ENCODE data around the gene FLT1.

FLT1 gene

GRCh38 chr13:28337166-28338005 lies 157.5 kb downstream of the FLT1 start:
- Histone ChIP-seq H3K27ac (no peak overlapping the region), H3K4me2 (no peak overlapping the region), H3K27me3 (ENCODE audit: insufficient read depth, low read depth) (no peaks in the 10 kb centered on the region), H4K20me1 (ENCODE audit: insufficient read depth) (no peaks in the 10 kb centered on the region), H3K36me3 (ENCODE audit: insufficient read depth) (no peaks in the 10 kb centered on the region), H3K4me3 (IDR thresholded peaks at IDR 0.05; ENCODE audit: insufficient read depth, low read depth, low read length) (no peak overlapping the region), H3K79me2 (ENCODE audit: insufficient read depth, low read depth) (no peaks in the 10 kb centered on the region), H3K9ac (no peak overlapping the region), H2AFZ (ENCODE audit: low read depth) (no peak overlapping the region), H3K4me1 (ENCODE audit: low read depth, poor library complexity, severe bottlenecking) (no peaks in the 10 kb centered on the region)
- TF ChIP-seq CTCF (conservative IDR thresholded peaks at IDR 0.05; ENCODE audit: low read depth, low read length) = no peak

- Histone ChIP-seq H3K36me3 (ENCODE audit: insufficient read depth) (no peaks in the 10 kb centered on the region), H3K27me3 (ENCODE audit: insufficient read depth, low read depth) (no peaks in the 10 kb centered on the region), H3K79me2 (ENCODE audit: insufficient read depth, low read depth) (no peaks in the 10 kb centered on the region), H3K4me3 (IDR thresholded peaks at IDR 0.05; ENCODE audit: insufficient read depth, low read depth, low read length) (no peak overlapping the region), H3K27ac (no peak overlapping the region), H3K4me1 (ENCODE audit: low read depth, poor library complexity, severe bottlenecking) (no peaks in the 10 kb centered on the region), H4K20me1 (ENCODE audit: insufficient read depth) (no peaks in the 10 kb centered on the region), H3K4me2 (no peak overlapping the region), H3K9ac (no peak overlapping the region), H2AFZ (ENCODE audit: low read depth) (no peak overlapping the region)
- TF ChIP-seq CTCF (conservative IDR thresholded peaks at IDR 0.05; ENCODE audit: low read depth, low read length) = no peak
Observed at GRCh38 chr13:28336193-28336657, 158.7 kb downstream of the FLT1 start.

- no peak overlapping the region for H3K9ac ChIP-seq
- H3K36me3 ChIP-seq (ENCODE audit: insufficient read depth) = no peaks in the 10 kb centered on the region
Observed at GRCh38 chr13:28333204-28333881, 161.6 kb downstream of the FLT1 start.

More at GRCh38 chr13:28333204-28333881, 161.6 kb downstream of the FLT1 start:
- H3K4me2 ChIP-seq = no peak overlapping the region
- no peak overlapping the region for H2AFZ ChIP-seq (ENCODE audit: low read depth)
- no peaks in the 10 kb centered on the region for H3K79me2 ChIP-seq (ENCODE audit: insufficient read depth, low read depth)
- no peak overlapping the region for H3K4me3 ChIP-seq (IDR thresholded peaks at IDR 0.05; ENCODE audit: insufficient read depth, low read depth, low read length)
- H3K27me3 ChIP-seq (ENCODE audit: insufficient read depth, low read depth) = no peaks in the 10 kb centered on the region
- no peaks in the 10 kb centered on the region for H4K20me1 ChIP-seq (ENCODE audit: insufficient read depth)
- no peaks in the 10 kb centered on the region for H3K4me1 ChIP-seq (ENCODE audit: low read depth, poor library complexity, severe bottlenecking)
- H3K27ac ChIP-seq = no peak overlapping the region
- no peak for TF ChIP-seq CTCF (conservative IDR thresholded peaks at IDR 0.05; ENCODE audit: low read depth, low read length)
